ENCODE measurements around the gene SIX6. TPM values are rescaled to one million over a fixed set of nuclear protein-coding genes. Genes with fewer than 3 reads are reported as not detected.
"Not testable (repeated sequence)": the region's sequence is repeated elsewhere in the genome, so short reads cannot be mapped to it uniquely, and the experiment has no call there.

SIX6 gene
- not detected in 2 replicates for total RNA-seq

- peak in 1 of 2 donors; percentile 35 for DNase-seq (ENCODE audit: low read depth in 2 of 2)
Measured at GRCh38 chr14:60508707-60509437, at the start of gene SIX6. Gene SIX6 (plus strand): TSS chr14:60509146. CDS start chr14:60509399, 253 bp downstream.

- DNase-seq (ENCODE audit: low read depth in 2 of 2) = not testable (repeated sequence)
Measured at GRCh38 chr14:60480248-60480647, 28.7 kb upstream of the SIX6 start.

GRCh38 chr14:60482743-60483142 is 26.2 kb upstream of the SIX6 start:
- peak; percentile 1 to 51 for DNase-seq (ENCODE audit: low read depth in 2 of 2)

GRCh38 chr14:60485057-60485597 is 23.8 kb upstream of the SIX6 start:
- DNase-seq (ENCODE audit: low read depth in 2 of 2) = no peak

GRCh38 chr14:60485598-60486251 is 23.2 kb upstream of the SIX6 start, which contains the start of gene C14orf39:
Gene C14orf39 (minus strand): TSS chr14:60486063. CDS start chr14:60485078, 985 bp downstream.
- DNase-seq (ENCODE audit: low read depth in 2 of 2) = peak; percentile 29 to 44

- DNase-seq (ENCODE audit: low read depth in 2 of 2) = no peak
Measured at GRCh38 chr14:60487211-60487610, 21.7 kb upstream of the SIX6 start.

- DNase-seq (ENCODE audit: low read depth in 2 of 2) = no peak
Measured at GRCh38 chr14:60488175-60488574, 20.8 kb upstream of the SIX6 start.

GRCh38 chr14:60490270-60490669 is 18.7 kb upstream of the SIX6 start:
- no peak for DNase-seq (ENCODE audit: low read depth in 2 of 2)

- no peak for DNase-seq (ENCODE audit: low read depth in 2 of 2)
Measured at GRCh38 chr14:60495946-60496345, 13.0 kb upstream of the SIX6 start.

- DNase-seq (ENCODE audit: low read depth in 2 of 2) = no peak
Measured at GRCh38 chr14:60502541-60502940, 6.4 kb upstream of the SIX6 start.

GRCh38 chr14:60505448-60505847 is 3.5 kb upstream of the SIX6 start:
- no peak for DNase-seq (ENCODE audit: low read depth in 2 of 2)

- no peak for DNase-seq (ENCODE audit: low read depth in 2 of 2)
Measured at GRCh38 chr14:60506010-60506409, 2.9 kb upstream of the SIX6 start.

- no peak for DNase-seq (ENCODE audit: low read depth in 2 of 2)
Measured at GRCh38 chr14:60506462-60506984, 2.4 kb upstream of the SIX6 start.

GRCh38 chr14:60506985-60507829 is 1.7 kb upstream of the SIX6 start:
- DNase-seq (ENCODE audit: low read depth in 2 of 2) = no peak

- DNase-seq (ENCODE audit: low read depth in 2 of 2) = no peak
Measured at GRCh38 chr14:60508363-60508706, 611 bp upstream of the SIX6 start.

GRCh38 chr14:60509438-60510253 is 700 bp downstream of the SIX6 start:
- no peak for DNase-seq (ENCODE audit: low read depth in 2 of 2)

- DNase-seq (ENCODE audit: low read depth in 2 of 2) = no peak
Measured at GRCh38 chr14:60510254-60510950, 1.5 kb downstream of the SIX6 start.

- DNase-seq (ENCODE audit: low read depth in 2 of 2) = no peak
Measured at GRCh38 chr14:60510951-60511599, 2.1 kb downstream of the SIX6 start.

- DNase-seq (ENCODE audit: low read depth in 2 of 2) = no peak
Measured at GRCh38 chr14:60512126-60512525, 3.2 kb downstream of the SIX6 start.
